ENCODE data around the gene PTBP1. TPM values are rescaled to one million over a fixed set of nuclear protein-coding genes. Genes with fewer than 3 reads are reported as not detected.

The PTBP1 gene
- total and polyA plus RNA-seq, 2 of the 13 experiments (the other 11 are each of a cell fraction or from before 2014, with no cell fraction given), result 195 to 288 TPM

DNA sequence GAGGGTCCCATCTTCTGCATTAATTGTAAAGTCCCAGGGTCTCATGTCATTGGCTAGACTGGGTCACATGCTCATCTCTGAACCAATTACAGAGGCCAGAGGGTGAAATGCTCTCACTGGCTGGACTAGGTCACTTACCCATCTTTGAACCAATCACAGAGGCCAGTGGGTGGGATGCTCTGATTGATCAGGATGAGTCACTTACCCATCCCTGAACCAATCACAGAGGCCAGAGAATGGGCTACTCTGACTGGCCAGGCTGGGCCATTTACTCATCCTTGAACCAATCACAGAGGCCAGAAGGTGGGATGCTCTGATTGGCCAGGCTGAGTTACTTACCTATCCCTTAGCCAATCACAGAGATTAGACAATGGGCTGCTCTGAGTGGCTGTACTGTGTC is 41.0 kb upstream of the PTBP1 start:
- peak; percentile 55; the same call in 1 of the 2 replicates for TF ChIP-seq SP2 (CRISPR knock-in tag; IDR thresholded peaks at IDR 0.05)
- no peak for TF ChIP-seq SIX4 (CRISPR knock-in tag; IDR thresholded peaks at IDR 0.05)
- peak; percentile 78 for TF ChIP-seq NFYB (CRISPR knock-in tag; IDR thresholded peaks at IDR 0.05)
- TF ChIP-seq FOSL2 (CRISPR knock-in tag; IDR thresholded peaks at IDR 0.05), result peak; percentile 65
- peak; percentile 87 for TF ChIP-seq NFYC (CRISPR knock-in tag; IDR thresholded peaks at IDR 0.05)
- TF ChIP-seq, protein P1, sequence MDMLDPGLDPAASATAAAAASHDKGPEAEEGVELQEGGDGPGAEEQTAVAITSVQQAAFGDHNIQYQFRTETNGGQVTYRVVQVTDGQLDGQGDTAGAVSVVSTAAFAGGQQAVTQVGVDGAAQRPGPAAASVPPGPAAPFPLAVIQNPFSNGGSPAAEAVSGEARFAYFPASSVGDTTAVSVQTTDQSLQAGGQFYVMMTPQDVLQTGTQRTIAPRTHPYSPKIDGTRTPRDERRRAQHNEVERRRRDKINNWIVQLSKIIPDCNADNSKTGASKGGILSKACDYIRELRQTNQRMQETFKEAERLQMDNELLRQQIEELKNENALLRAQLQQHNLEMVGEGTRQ (IDR thresholded peaks at IDR 0.05; ENCODE audit: low read depth, low read length), result peak; percentile 73
- TF ChIP-seq, protein P1 (CRISPR knock-in tag; IDR thresholded peaks at IDR 0.05; ENCODE audit: borderline replicate concordance), result peak; percentile 52; the same call in 1 of the 2 replicates
- no peak for TF ChIP-seq CREB1 (IDR thresholded peaks at IDR 0.05)
- 0 out of 2 replicates have a peak, but pooled peaks have one; percentile 15 for TF ChIP-seq CREB1 (CRISPR knock-in tag; IDR thresholded peaks at IDR 0.05)
- TF ChIP-seq ZNF891 (CRISPR knock-in tag; IDR thresholded peaks at IDR 0.05), result no peak
- no peak overlapping the region for H3K27ac ChIP-seq (ENCODE audit: extremely low read length, insufficient read depth, low read length)
- no peaks in the 10 kb centered on the region for H4K20me1 ChIP-seq (ENCODE audit: insufficient read depth, low read length)
- DNase-seq (ENCODE audit: low spot score) (peak; percentile 82), FAIRE-seq (peak; percentile 39), ATAC-seq (peak; percentile 55)
- no peaks in the 10 kb centered on the region for H3K27me3 ChIP-seq (ENCODE audit: control insufficient read depth in 1 of 2, insufficient read depth in 2 of 2, low read length in 2 of 2)
- ChIA-PET CTCF (ENCODE audit: low intra/inter-chr PET ratio, low total read pairs) (no interaction called here), POLR2A (no interaction called here)
- intact Hi-C loops (cut with micrococcal nuclease; ENCODE audit: unreplicated experiment) (no loop called here), in situ Hi-C loops (cut with HindIII; ENCODE audit: extremely low pct_ligation_motif_present, low pct_unique_long_range_greater_than_20kb) (no loop called here)
- no peak overlapping the region for H3K4me2 ChIP-seq (ENCODE audit: low read depth, low read length)
- peaks cover 37% of the 10 kb centered on the region for H3K4me1 ChIP-seq (ENCODE audit: insufficient read depth, low read length)
- no peak overlapping the region for H3K4me3 ChIP-seq (replicated peaks in 1 of 3; ENCODE audit: insufficient read depth in 1 of 3, low read depth in 2 of 3, low read length in 3 of 3)
- H2AFZ ChIP-seq (ENCODE audit: low read length), result no peak overlapping the region
- no TSS peak for BruUV-seq (replicated peaks)
- H3K9ac ChIP-seq (ENCODE audit: insufficient read depth, low read depth, low read length), result no peak overlapping the region
- no peaks in the 10 kb centered on the region for H3K36me3 ChIP-seq (replicated peaks in 1 of 2; ENCODE audit: control insufficient read depth in 1 of 2, insufficient read depth in 2 of 2, low read length in 2 of 2)
- H3K79me2 ChIP-seq (ENCODE audit: insufficient read depth, low read length), result no peaks in the 10 kb centered on the region
- no peaks in the 10 kb centered on the region; the same call in 1 of the 2 replicates for H3K9me3 ChIP-seq (ENCODE audit: low read length)
